UCSD-AML1 (cell line): ENCODE data around the gene PI4KA.

Source experiments
- DNase-seq: peaks from one replicate; lab custom pipeline; 2025; ENCODE audit not compliant: unreplicated experiment; lab: John Stamatoyannopoulos, UW

The PI4KA gene

DNA sequence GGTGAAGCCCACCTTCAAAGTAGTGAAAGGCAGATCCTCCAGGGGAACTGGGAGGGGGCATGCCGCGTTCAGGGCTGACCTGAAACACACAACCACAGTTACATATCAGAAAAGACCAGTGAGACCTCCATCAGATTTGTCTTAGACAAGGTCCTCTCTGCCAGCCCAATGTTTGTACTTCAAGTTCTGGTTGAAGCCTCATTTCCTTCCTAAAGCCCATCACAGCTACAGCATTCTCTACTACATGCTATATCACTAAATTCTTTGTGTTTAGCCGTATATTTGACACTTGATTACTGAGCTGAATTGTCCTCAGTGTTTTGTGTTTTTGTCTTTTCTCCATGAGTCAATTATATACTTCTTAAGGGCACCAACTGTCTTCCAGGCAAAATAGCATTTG lies 40.1 kb downstream of the PI4KA start:
- no peak for DNase-seq

- DNase-seq, result no peak
These were observed 42.1 kb downstream of the PI4KA start for GRCh38 chr22:20816559-20816958.

GRCh38 chr22:20815477-20816050 lies 43.0 kb downstream of the PI4KA start:
- DNase-seq, result no peak

DNA sequence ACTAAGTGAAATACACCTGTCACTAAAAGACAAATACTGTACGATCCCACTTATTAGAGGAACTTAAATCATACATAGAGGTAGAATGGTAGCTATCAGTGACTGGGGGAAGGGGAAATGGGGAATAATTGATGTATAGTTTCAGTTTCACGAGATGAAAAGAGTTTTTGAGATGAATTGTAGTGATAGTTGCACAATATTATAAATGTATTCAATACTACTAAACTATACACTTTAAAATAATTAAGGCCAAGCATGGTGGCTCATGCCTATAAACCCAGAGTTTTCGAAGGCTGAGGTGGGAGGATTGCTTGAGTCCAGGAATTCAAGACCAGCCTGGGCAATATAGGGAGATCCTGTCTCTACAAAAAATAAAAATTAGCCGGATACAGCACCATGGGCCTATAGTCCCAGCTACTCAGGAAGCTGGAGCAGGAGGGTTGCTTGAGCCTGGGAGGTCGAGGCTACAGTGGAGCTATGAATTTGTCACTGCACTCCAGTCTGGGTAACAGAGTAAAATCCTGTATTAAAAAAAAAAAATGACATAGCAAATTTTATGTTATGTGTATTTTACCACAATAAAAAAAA lies 44.3 kb downstream of the PI4KA start:
- no peak for DNase-seq

DNA sequence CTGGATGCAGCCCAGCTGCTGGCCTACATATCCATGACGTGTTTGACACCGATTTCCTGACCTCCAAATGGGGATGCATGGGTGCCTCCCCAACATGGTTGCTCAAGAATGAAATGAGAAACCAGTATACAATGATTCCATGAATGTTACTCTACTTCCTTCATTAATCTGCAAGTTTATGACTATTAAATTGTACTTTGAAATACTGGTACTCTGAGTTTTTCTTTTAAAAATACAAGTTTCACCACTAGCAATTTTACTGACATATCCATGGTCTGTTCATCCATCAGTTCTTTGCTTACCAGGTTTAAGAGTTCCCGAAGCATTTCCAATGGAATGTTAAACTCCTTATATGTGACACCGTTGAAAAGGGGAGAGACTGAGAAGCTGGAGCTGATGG lies 45.6 kb downstream of the PI4KA start:
- DNase-seq, result no peak

DNA sequence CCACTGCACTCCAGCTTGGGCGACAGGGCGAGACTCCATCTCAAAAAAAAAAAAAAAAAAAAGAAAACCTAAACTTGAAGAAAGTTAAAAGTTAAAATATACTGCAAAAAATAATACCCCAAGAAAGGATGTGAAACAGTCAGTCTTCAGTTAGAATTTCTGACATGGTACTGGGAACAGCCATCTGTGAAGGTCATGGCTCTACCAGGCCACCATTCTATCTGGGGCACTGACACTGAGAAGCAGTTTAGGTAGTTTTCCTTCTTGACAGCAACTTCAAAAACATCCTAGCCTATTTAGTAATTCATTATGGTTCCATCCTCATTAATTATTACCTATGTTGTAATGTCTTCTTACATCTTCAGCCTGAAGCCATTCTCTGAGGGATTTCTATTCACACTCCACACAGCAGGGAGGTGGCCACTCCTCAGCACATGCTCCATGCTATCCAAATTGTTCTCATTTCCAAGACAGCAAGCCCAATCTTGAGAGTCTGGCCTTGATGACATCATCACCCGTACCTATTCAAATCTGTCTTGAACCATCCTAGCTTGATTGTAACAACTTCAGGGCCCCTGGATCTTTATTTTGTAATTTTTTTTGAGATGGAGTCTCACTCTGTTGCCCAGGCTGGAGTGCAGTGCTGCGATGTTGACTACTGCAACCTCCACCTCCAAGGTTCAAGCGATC lies 46.5 kb downstream of the PI4KA start:
- no peak for DNase-seq

GRCh38 chr22:20811171-20811570 lies 47.4 kb downstream of the PI4KA start:
- DNase-seq, result no peak

GRCh38 chr22:20810645-20811044 lies 48.0 kb downstream of the PI4KA start:
- DNase-seq, result no peak

DNA sequence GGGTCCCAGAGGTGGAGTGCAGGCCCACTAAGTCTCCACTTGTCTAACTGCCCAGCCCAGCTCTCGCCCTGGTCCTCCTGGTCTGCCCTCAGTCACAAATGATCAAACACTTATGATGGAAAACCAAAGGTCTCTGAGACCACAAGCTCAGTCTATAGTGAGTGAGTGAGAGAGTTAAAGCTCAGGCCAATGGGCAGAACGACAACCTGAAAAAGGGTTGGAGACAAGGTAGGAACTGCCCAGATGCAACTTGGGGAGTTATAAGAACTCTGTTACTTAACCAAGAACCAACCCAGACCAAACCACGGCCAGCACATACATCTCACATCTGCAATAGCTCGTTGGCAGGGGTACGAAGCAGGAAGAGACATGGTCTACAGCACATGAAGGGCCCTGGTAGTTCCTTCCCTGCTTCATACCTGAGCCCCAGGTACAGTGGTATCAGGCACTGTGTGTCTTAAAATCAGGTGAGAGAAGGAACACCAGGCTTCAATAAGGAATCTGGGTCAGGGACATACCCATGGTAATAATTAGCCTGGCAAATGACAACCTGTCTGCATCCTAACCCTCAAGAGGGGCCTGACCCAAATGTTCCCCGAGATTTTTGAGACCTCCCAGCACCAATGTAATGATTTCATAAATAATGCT lies 48.9 kb downstream of the PI4KA start:
- no peak for DNase-seq

- no peak for DNase-seq
These were observed 49.8 kb downstream of the PI4KA start for GRCh38 chr22:20808844-20809243.

GRCh38 chr22:20807315-20807752 lies 51.3 kb downstream of the PI4KA start:
- no peak for DNase-seq

GRCh38 chr22:20805972-20806471 lies 52.6 kb downstream of the PI4KA start:
- DNase-seq, result no peak

DNA sequence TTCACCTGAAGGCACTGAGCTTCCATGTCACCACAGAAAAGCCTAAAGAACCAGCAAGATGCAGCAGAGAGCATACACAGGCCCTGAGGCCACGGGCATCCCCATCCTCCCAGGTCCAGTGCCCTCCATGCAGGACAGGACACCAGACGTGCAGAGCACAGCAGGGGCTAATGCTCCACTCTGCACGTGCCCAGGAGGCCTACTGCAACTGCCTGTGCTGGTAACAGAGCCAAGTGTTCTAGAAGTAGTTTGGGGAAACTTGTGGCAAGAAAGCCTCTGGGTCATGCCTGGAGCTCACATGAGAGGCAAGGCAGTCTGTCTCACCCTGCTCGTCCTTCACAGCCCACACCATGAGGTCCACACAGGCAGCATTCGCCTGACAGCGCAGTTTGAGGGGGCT lies 54.0 kb downstream of the PI4KA start:
- DNase-seq, result no peak

DNA sequence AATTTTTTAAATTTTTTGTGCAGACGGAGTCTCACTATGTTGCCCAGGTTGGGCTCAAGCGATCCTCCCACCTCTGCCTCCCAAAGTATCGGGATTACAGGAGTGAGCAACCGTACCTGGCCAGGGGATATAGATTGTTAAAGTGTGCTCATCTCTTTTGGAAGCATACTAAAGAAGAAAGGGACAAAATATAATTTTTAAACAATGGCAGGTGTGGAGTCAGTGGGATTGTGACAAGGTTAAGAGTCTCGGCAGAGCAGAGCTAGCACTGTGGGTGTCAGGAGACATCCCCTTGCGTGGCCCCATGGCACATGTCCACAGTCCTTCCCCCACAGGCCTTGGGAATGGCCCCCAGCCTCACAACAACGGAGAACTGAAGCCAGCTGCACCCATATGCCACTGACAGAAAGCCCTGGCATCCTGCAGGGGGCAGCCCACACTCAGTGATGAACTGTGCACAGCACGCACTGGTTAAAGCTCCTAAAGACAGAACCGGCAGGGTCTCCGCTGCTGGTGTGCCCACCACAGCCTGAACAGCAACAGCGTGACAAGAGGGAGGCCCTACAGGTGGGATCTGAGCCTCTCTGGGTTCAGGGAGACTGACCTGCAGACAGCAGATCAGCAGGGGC lies 54.8 kb downstream of the PI4KA start:
- DNase-seq, result peak; percentile 58

DNA sequence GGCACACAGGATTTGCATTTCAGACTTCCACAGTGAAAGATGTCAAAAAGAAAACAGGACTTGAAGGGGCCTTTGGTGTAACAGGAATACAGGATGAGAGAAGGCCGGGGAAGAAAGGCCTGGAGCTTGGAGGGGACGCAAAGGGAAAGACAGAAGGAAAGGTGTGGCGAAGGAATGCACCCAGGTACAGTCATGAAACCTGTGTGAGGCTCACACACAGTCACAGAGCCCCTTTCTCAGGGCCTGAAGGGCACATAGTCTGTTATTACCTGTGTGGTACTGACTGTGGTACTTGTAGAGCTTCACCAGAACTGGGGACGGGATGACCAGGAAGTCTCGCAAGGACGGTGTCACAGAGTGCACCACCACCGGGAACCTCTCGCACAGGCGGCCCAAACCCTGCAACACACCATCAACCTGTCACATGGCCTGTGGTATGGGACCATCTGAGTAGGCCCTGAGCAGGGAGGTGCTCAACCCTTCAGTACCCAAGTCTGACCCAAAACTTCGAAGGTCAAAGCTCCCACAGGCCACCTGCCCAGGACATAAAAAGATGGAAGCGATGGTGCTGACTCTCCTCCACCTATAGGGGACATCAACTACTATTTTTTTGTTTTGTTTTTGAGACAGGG lies 55.6 kb downstream of the PI4KA start:
- DNase-seq, result no peak

GRCh38 chr22:20802452-20802851 lies 56.2 kb downstream of the PI4KA start:
- DNase-seq, result no peak

DNA sequence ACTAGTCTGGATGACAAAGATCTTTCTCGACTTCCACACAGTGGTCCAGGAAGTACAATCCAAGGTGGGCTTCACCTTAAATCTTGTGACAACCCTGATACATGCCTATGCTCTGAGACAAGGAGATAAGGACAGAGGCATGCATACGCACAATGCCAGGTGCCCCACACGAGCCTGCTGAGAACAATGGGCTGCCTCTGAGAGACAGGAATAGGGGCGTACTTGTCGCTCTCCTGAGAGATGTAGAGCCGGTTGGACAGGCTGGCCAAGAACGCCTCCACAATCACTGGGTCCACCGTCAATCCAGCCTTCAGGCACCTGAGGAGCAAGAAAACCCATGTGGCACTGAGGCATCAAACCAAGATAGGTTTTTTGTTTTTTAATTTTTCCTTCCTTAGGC lies 59.2 kb downstream of the PI4KA start:
- DNase-seq, result no peak

- DNase-seq, result no peak
These were observed 59.6 kb downstream of the PI4KA start for GRCh38 chr22:20798974-20799373.

GRCh38 chr22:20798218-20798617 lies 60.4 kb downstream of the PI4KA start:
- no peak for DNase-seq

GRCh38 chr22:20796731-20797130 lies 61.9 kb downstream of the PI4KA start:
- no peak for DNase-seq
